HAP-1 (cell line): ENCODE results near the gene LBH.

ENCODE experiments used
- DNase-seq, 2 experiments: peaks; one replicate each; pipeline ENCODE4 v3.0.0-alpha.2; 2016 to 2020; ENCODE audit warnings: low spot score in 2 of 2
- H3K27me3 ChIP-seq: fragments of 250-450 bp; sonication (Bioruptor Pico); 2 replicates; pipeline ENCODE4 v1.5.1; 2020; ENCODE audit warnings: low read depth, mild to moderate bottlenecking, moderate library complexity
- H3K36me3 ChIP-seq: fragments of 250-450 bp; sonication (Bioruptor Pico); replicated peaks from 2 replicates; pipeline ENCODE4 v1.5.1; 2020; ENCODE audit warnings: mild to moderate bottlenecking
- H3K4me1 ChIP-seq: fragments of 250-450 bp; sonication (Bioruptor Pico); 2 replicates; pipeline ENCODE4 v1.5.1; 2020; ENCODE audit warnings: mild to moderate bottlenecking
- H3K4me3 ChIP-seq: fragments of 250-450 bp; sonication (Bioruptor Pico); 2 replicates; pipeline ENCODE4 v1.5.1; 2020; ENCODE audit warnings: mild to moderate bottlenecking, moderate library complexity
- H3K9me3 ChIP-seq: fragments of 250-450 bp; sonication (Bioruptor Pico); 2 replicates; pipeline ENCODE4 v1.5.1; 2020; ENCODE audit warnings: mild to moderate bottlenecking, moderate library complexity
- in situ Hi-C: fragments of 300-500 bp; cut with MboI; formaldehyde crosslinking; loops from 3 replicates; pipeline ENCODE4 v1.14.3; 2020; ENCODE audit warnings: low sequenced_read_pairs, inconsistent platforms, mixed read lengths

LBH gene

GRCh38 chr2:30231212-30231995, at the start of gene LBH:
LBH (plus strand) TSS chr2:30231534; CDS start chr2:30231739, 205 bp downstream.
- peaks cover 9% of the 10 kb centered on the region for H3K4me1 ChIP-seq
- no peaks in the 10 kb centered on the region for H3K9me3 ChIP-seq
- peaks cover 22% of the 10 kb centered on the region for H3K36me3 ChIP-seq
- peak within 1 kb of the TSS; percentile 86 for H3K4me3 ChIP-seq
- in situ Hi-C loops = loop anchor here (10.0 kb wide), 1 partner anchor 213 kb away; the partner anchor contains the start of gene LCLAT1
- H3K27me3 ChIP-seq = no peaks in the 10 kb centered on the region
- DNase-seq = peak; percentile 86 to 90

- Histone ChIP-seq H3K36me3 (no peaks in the 10 kb centered on the region), H3K4me3 (no peak overlapping the region), H3K4me1 (peaks cover 9% of the 10 kb centered on the region), H3K27me3 (peaks cover 3% of the 10 kb centered on the region; the same call in 1 of the 2 replicates), H3K9me3 (no peaks in the 10 kb centered on the region)
- DNase-seq = no peak
- in situ Hi-C loops = no loop called here
Measured at GRCh38 chr2:30184035-30184434, 47.3 kb upstream of the LBH start.

GRCh38 chr2:30185178-30185577, 46.2 kb upstream of the LBH start:
- in situ Hi-C loops = no loop called here
- no peaks in the 10 kb centered on the region; the same call in 1 of the 2 replicates for H3K9me3 ChIP-seq
- no peak overlapping the region for H3K4me3 ChIP-seq
- H3K4me1 ChIP-seq = peaks cover 10% of the 10 kb centered on the region
- no peak for DNase-seq
- H3K36me3 ChIP-seq = no peaks in the 10 kb centered on the region
- peaks cover 3% of the 10 kb centered on the region; the same call in 1 of the 2 replicates for H3K27me3 ChIP-seq

- no peak for DNase-seq
- Histone ChIP-seq H3K4me3 (no peak overlapping the region), H3K36me3 (no peaks in the 10 kb centered on the region), H3K4me1 (peaks cover 10% of the 10 kb centered on the region), H3K27me3 (peaks cover 3% of the 10 kb centered on the region; the same call in 1 of the 2 replicates), H3K9me3 (no peaks in the 10 kb centered on the region; the same call in 1 of the 2 replicates)
- in situ Hi-C loops = no loop called here
Measured at GRCh38 chr2:30188292-30188691, 43.0 kb upstream of the LBH start.

GRCh38 chr2:30190637-30191036, 40.7 kb upstream of the LBH start:
- no peak overlapping the region for H3K4me3 ChIP-seq
- H3K27me3 ChIP-seq = peaks cover 3% of the 10 kb centered on the region; the same call in 1 of the 2 replicates
- in situ Hi-C loops = no loop called here
- H3K36me3 ChIP-seq = no peaks in the 10 kb centered on the region
- H3K9me3 ChIP-seq = no peaks in the 10 kb centered on the region; the same call in 1 of the 2 replicates
- H3K4me1 ChIP-seq = peaks cover 10% of the 10 kb centered on the region
- no peak for DNase-seq

GRCh38 chr2:30191107-30191506, 40.2 kb upstream of the LBH start:
- H3K36me3 ChIP-seq = no peaks in the 10 kb centered on the region
- no peaks in the 10 kb centered on the region for H3K27me3 ChIP-seq
- peaks cover 10% of the 10 kb centered on the region for H3K4me1 ChIP-seq
- H3K9me3 ChIP-seq = no peaks in the 10 kb centered on the region; the same call in 1 of the 2 replicates
- no peak overlapping the region for H3K4me3 ChIP-seq
- in situ Hi-C loops = no loop called here
- DNase-seq = no peak

GRCh38 chr2:30191819-30192271, 39.5 kb upstream of the LBH start:
- DNase-seq = no peak
- H3K36me3 ChIP-seq = no peaks in the 10 kb centered on the region
- H3K4me1 ChIP-seq = peaks cover 10% of the 10 kb centered on the region
- in situ Hi-C loops = no loop called here
- H3K27me3 ChIP-seq = no peaks in the 10 kb centered on the region
- no peak overlapping the region for H3K4me3 ChIP-seq
- H3K9me3 ChIP-seq = no peaks in the 10 kb centered on the region; the same call in 1 of the 2 replicates

- no peaks in the 10 kb centered on the region; the same call in 1 of the 2 replicates for H3K9me3 ChIP-seq
- peaks cover 10% of the 10 kb centered on the region for H3K4me1 ChIP-seq
- in situ Hi-C loops = no loop called here
- no peaks in the 10 kb centered on the region for H3K27me3 ChIP-seq
- no peak for DNase-seq
- no peaks in the 10 kb centered on the region for H3K36me3 ChIP-seq
- no peak overlapping the region for H3K4me3 ChIP-seq
Measured at GRCh38 chr2:30192314-30192713, 39.0 kb upstream of the LBH start.

GRCh38 chr2:30193104-30193681, 38.1 kb upstream of the LBH start:
- Histone ChIP-seq H3K4me3 (no peak overlapping the region), H3K9me3 (no peaks in the 10 kb centered on the region; the same call in 1 of the 2 replicates), H3K4me1 (peaks cover 8% of the 10 kb centered on the region), H3K27me3 (no peaks in the 10 kb centered on the region), H3K36me3 (no peaks in the 10 kb centered on the region)
- in situ Hi-C loops = no loop called here
- DNase-seq = no peak

- no peaks in the 10 kb centered on the region for H3K36me3 ChIP-seq
- no peak overlapping the region for H3K4me3 ChIP-seq
- H3K9me3 ChIP-seq = no peaks in the 10 kb centered on the region; the same call in 1 of the 2 replicates
- no peaks in the 10 kb centered on the region for H3K4me1 ChIP-seq
- no peak for DNase-seq
- no peaks in the 10 kb centered on the region for H3K27me3 ChIP-seq
- in situ Hi-C loops = no loop called here
Measured at GRCh38 chr2:30194421-30194820, 36.9 kb upstream of the LBH start.

GRCh38 chr2:30195016-30195415, 36.3 kb upstream of the LBH start:
- Histone ChIP-seq H3K9me3 (no peaks in the 10 kb centered on the region), H3K27me3 (no peaks in the 10 kb centered on the region), H3K4me1 (no peaks in the 10 kb centered on the region), H3K4me3 (no peak overlapping the region), H3K36me3 (no peaks in the 10 kb centered on the region)
- DNase-seq = no peak
- in situ Hi-C loops = no loop called here

- in situ Hi-C loops = no loop called here
- DNase-seq = no peak
- no peaks in the 10 kb centered on the region for H3K9me3 ChIP-seq
- H3K36me3 ChIP-seq = no peaks in the 10 kb centered on the region
- no peaks in the 10 kb centered on the region for H3K27me3 ChIP-seq
- no peaks in the 10 kb centered on the region for H3K4me1 ChIP-seq
- no peak overlapping the region for H3K4me3 ChIP-seq
Measured at GRCh38 chr2:30197570-30198192, 33.7 kb upstream of the LBH start.

GRCh38 chr2:30201990-30202389, 29.3 kb upstream of the LBH start:
- Histone ChIP-seq H3K4me3 (no peak overlapping the region), H3K4me1 (no peaks in the 10 kb centered on the region), H3K9me3 (no peaks in the 10 kb centered on the region), H3K27me3 (no peaks in the 10 kb centered on the region), H3K36me3 (no peaks in the 10 kb centered on the region)
- DNase-seq = no peak
- in situ Hi-C loops = no loop called here

GRCh38 chr2:30203156-30203555, 28.2 kb upstream of the LBH start:
- Histone ChIP-seq H3K36me3 (no peaks in the 10 kb centered on the region), H3K9me3 (no peaks in the 10 kb centered on the region), H3K4me3 (no peak overlapping the region), H3K27me3 (no peaks in the 10 kb centered on the region), H3K4me1 (no peaks in the 10 kb centered on the region)
- in situ Hi-C loops = no loop called here
- DNase-seq = no peak
